Neural cell (in vitro differentiated cells): ENCODE data around the gene BTNL3. TPM values are rescaled to one million over a fixed set of nuclear protein-coding genes. Genes with fewer than 3 reads are reported as not detected.

Experiments
- H2AFZ ChIP-seq: fragments of 200-600, 300-800 bp; sonication (generic), shearing (Covaris generic); 2 replicates; pipeline ENCODE4 v1.6.0; 2014; ENCODE audit warnings: low read depth, mild to moderate bottlenecking, antibody characterized with exemption, low read length, moderate library complexity
- H3F3A ChIP-seq: fragments of 200-600 bp; shearing (Covaris generic); 2 replicates; pipeline ENCODE4 v1.6.1; 2016; ENCODE audit warnings: mild to moderate bottlenecking, moderate library complexity, mixed read lengths, antibody characterized with exemption, low read length; ENCODE audit not compliant: insufficient read depth, poor library complexity, severe bottlenecking
- H3K27ac ChIP-seq: fragments of 200-600, 300-800 bp; sonication (generic), shearing (Covaris generic); 2 replicates; pipeline ENCODE4 v1.5.1; 2014; ENCODE audit warnings: mild to moderate bottlenecking, low read length, moderate library complexity
- H3K27me3 ChIP-seq: fragments of 300-800, 200-600 bp; sonication (generic), shearing (Covaris generic); 2 replicates; pipeline ENCODE4 v1.6.0; 2014; ENCODE audit warnings: mild to moderate bottlenecking, low read depth, low read length, moderate library complexity; ENCODE audit not compliant: insufficient read depth
- H3K36me3 ChIP-seq: fragments of 300-800, 200-600 bp; sonication (generic), shearing (Covaris generic); 2 replicates; pipeline ENCODE4 v1.5.1; 2014; ENCODE audit warnings: mild to moderate bottlenecking, antibody characterized with exemption, low read length, moderate library complexity; ENCODE audit not compliant: insufficient read depth
- H3K4me2 ChIP-seq: fragments of 300-800, 200-600 bp; sonication (generic), shearing (Covaris generic); 2 replicates; pipeline ENCODE4 v1.6.0; 2014; ENCODE audit warnings: mild to moderate bottlenecking, low read length
- H3K4me3 ChIP-seq: fragments of 300-800, 200-600 bp; sonication (generic), shearing (Covaris generic); 2 replicates; pipeline ENCODE4 v1.5.1; 2014; ENCODE audit warnings: mild to moderate bottlenecking, low read length, moderate library complexity
- H3K79me2 ChIP-seq: fragments of 200-600 bp; shearing (Covaris generic); replicated peaks from 2 replicates; pipeline ENCODE4 v1.6.0; 2014; ENCODE audit warnings: mild to moderate bottlenecking, low read length, moderate library complexity; ENCODE audit not compliant: insufficient read depth
- H3K9ac ChIP-seq: fragments of 300-800, 200-600 bp; sonication (generic), shearing (Covaris generic); 2 replicates; pipeline ENCODE4 v1.6.1; 2016; ENCODE audit warnings: mild to moderate bottlenecking, low read length, mixed read lengths
- H3K9me2 ChIP-seq: fragments of 200-600 bp; shearing (Covaris generic); 2 replicates; pipeline ENCODE4 v1.6.1; 2016; ENCODE audit warnings: mild to moderate bottlenecking, low read length, mixed read lengths; ENCODE audit not compliant: insufficient read depth
- H3K9me3 ChIP-seq: fragments of 200-600, 300-800 bp; sonication (generic), shearing (Covaris generic); 2 replicates; pipeline ENCODE4 v1.6.1; 2016; ENCODE audit warnings: mild to moderate bottlenecking, mixed run types, low read length, moderate library complexity, mixed read lengths
- H4K20me1 ChIP-seq: fragments of 200-600 bp; shearing (Covaris generic); 2 replicates; pipeline ENCODE4 v1.6.1; 2016; ENCODE audit warnings: mild to moderate bottlenecking, mixed run types; ENCODE audit not compliant: insufficient read depth
- EP300 ChIP-seq: fragments of 450-650 bp; conservative IDR thresholded peaks from 2 replicates; pipeline ENCODE4 v1.6.1; 2014; ENCODE audit warnings: antibody characterized with exemption, mild to moderate bottlenecking, moderate library complexity; ENCODE audit not compliant: poor library complexity, severe bottlenecking
- EZH2 ChIP-seq: fragments of 200-600, 300-800 bp; shearing (Covaris generic), sonication (generic); IDR thresholded peaks from 2 replicates; pipeline ENCODE4 v1.6.1; 2014; ENCODE audit warnings: antibody characterized with exemption, low read length, borderline replicate concordance, mild to moderate bottlenecking; ENCODE audit not compliant: insufficient read depth, poor library complexity, severe bottlenecking
- MXI1 ChIP-seq: fragments of 450-650 bp; conservative IDR thresholded peaks from 2 replicates; pipeline ENCODE4 v1.6.1; 2014; ENCODE audit warnings: antibody characterized with exemption, mild to moderate bottlenecking; ENCODE audit not compliant: poor library complexity, severe bottlenecking
- POLR2AphosphoS5 ChIP-seq: IDR thresholded peaks from 2 replicates; pipeline ENCODE4 v1.6.1; 2012
- RAD21 ChIP-seq: fragments of 450-650 bp; conservative IDR thresholded peaks from 2 replicates; pipeline ENCODE4 v1.6.1; 2014; ENCODE audit warnings: antibody characterized with exemption, mild to moderate bottlenecking, moderate library complexity
- SMC3 ChIP-seq: fragments of 450-650 bp; conservative IDR thresholded peaks from 2 replicates; pipeline ENCODE4 v1.6.1; 2014; ENCODE audit warnings: antibody characterized with exemption, mild to moderate bottlenecking, moderate library complexity; ENCODE audit not compliant: poor library complexity
- TAF1 ChIP-seq: IDR thresholded peaks from 2 replicates; pipeline ENCODE4 v1.6.1; 2012; ENCODE audit warnings: low read depth
- polyA plus RNA-seq: library from polyadenylated mRNA; depleted of rRNA; stranded (reverse); fragments of >200 nt; gene quantifications from 2 replicates; pipeline ENCODE4 v1.2.3, GENCODE V29; 2014
- TF ChIP-seq, protein P1 (sequence below): IDR thresholded peaks from 2 replicates; pipeline ENCODE4 v1.6.1; 2012; ENCODE audit warnings: borderline replicate concordance
- TF ChIP-seq, protein P2 (sequence below): fragments of 450-650 bp; IDR thresholded peaks from 2 replicates; pipeline ENCODE4 v1.5.1; 2014; ENCODE audit warnings: antibody characterized with exemption, mild to moderate bottlenecking, moderate library complexity; ENCODE audit not compliant: poor library complexity, severe bottlenecking

Gene BTNL3
- polyA plus RNA-seq, 1 donor from 2014 or later: not detected

DNA sequence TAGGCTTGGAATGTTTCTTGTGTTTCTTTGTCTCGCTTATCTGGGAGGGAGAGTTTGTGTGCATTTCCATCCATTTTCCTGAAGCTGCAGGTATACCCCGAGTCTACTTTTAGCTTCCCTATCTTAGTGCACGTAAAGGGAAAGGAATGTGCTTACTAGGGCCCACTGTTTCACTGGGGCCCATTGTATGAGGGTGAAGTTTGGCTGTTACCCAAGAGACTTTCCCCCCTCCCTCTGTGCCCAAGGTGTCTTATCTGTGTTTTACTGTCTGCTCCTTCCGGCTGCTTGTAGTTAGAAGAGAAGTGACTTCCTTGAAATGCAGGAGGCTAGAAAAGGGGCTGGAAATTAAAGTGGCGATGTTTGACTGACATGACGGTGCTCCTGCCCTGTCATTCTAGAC is 12.1 kb upstream of the BTNL3 start:
- Histone ChIP-seq H3K9me2 (no peaks in the 10 kb centered on the region), H3K4me3 (no peak overlapping the region)

DNA sequence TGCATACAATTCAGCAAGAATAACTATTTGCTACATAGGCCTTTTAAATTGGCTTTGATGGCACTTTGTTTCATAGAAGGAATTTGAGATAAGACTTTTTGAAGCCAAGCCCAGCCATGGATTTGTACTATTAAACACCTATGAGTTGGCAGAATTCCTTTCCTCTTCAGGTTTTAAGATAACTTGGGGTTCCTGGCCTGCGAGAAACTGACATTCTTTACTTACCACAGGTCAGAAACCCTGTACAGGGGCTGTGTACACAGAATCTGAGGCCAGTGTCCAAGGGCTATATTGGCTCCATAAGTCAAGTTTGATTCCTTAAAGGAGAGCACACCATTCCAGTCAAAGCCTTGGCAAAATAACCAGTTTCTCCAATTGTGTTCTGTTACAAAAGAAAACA is 10.8 kb upstream of the BTNL3 start:
- H3K9ac ChIP-seq: no peak overlapping the region
- no peaks in the 10 kb centered on the region for H3K9me2 ChIP-seq
- TF ChIP-seq RAD21 (no peak), SMC3 (no peak), POLR2AphosphoS5 (no peak), TAF1 (no peak), EZH2 (no peak), EP300 (no peak), MXI1 (no peak)
- TF ChIP-seq, protein P1, sequence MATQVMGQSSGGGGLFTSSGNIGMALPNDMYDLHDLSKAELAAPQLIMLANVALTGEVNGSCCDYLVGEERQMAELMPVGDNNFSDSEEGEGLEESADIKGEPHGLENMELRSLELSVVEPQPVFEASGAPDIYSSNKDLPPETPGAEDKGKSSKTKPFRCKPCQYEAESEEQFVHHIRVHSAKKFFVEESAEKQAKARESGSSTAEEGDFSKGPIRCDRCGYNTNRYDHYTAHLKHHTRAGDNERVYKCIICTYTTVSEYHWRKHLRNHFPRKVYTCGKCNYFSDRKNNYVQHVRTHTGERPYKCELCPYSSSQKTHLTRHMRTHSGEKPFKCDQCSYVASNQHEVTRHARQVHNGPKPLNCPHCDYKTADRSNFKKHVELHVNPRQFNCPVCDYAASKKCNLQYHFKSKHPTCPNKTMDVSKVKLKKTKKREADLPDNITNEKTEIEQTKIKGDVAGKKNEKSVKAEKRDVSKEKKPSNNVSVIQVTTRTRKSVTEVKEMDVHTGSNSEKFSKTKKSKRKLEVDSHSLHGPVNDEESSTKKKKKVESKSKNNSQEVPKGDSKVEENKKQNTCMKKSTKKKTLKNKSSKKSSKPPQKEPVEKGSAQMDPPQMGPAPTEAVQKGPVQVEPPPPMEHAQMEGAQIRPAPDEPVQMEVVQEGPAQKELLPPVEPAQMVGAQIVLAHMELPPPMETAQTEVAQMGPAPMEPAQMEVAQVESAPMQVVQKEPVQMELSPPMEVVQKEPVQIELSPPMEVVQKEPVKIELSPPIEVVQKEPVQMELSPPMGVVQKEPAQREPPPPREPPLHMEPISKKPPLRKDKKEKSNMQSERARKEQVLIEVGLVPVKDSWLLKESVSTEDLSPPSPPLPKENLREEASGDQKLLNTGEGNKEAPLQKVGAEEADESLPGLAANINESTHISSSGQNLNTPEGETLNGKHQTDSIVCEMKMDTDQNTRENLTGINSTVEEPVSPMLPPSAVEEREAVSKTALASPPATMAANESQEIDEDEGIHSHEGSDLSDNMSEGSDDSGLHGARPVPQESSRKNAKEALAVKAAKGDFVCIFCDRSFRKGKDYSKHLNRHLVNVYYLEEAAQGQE: no peak
- TF ChIP-seq, protein P2, sequence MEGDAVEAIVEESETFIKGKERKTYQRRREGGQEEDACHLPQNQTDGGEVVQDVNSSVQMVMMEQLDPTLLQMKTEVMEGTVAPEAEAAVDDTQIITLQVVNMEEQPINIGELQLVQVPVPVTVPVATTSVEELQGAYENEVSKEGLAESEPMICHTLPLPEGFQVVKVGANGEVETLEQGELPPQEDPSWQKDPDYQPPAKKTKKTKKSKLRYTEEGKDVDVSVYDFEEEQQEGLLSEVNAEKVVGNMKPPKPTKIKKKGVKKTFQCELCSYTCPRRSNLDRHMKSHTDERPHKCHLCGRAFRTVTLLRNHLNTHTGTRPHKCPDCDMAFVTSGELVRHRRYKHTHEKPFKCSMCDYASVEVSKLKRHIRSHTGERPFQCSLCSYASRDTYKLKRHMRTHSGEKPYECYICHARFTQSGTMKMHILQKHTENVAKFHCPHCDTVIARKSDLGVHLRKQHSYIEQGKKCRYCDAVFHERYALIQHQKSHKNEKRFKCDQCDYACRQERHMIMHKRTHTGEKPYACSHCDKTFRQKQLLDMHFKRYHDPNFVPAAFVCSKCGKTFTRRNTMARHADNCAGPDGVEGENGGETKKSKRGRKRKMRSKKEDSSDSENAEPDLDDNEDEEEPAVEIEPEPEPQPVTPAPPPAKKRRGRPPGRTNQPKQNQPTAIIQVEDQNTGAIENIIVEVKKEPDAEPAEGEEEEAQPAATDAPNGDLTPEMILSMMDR: no peak
- H3K36me3 ChIP-seq: no peaks in the 10 kb centered on the region
- no peak overlapping the region for H3K27ac ChIP-seq
- no peak overlapping the region for H3K4me3 ChIP-seq
- H3K4me2 ChIP-seq: no peak overlapping the region
- no peaks in the 10 kb centered on the region for H4K20me1 ChIP-seq
- no peaks in the 10 kb centered on the region for H3K79me2 ChIP-seq
- H3K9me3 ChIP-seq: no peaks in the 10 kb centered on the region
- no peaks in the 10 kb centered on the region for H3K27me3 ChIP-seq
- no peak overlapping the region for H2AFZ ChIP-seq
- no peaks in the 10 kb centered on the region for H3F3A ChIP-seq

More for the DNA sequence above, 12.1 kb upstream of the BTNL3 start:
- Histone ChIP-seq H3K4me2 (no peak overlapping the region), H3F3A (no peaks in the 10 kb centered on the region), H3K9me3 (no peaks in the 10 kb centered on the region), H3K79me2 (no peaks in the 10 kb centered on the region), H3K9ac (no peak overlapping the region), H3K36me3 (no peaks in the 10 kb centered on the region), H3K27me3 (no peaks in the 10 kb centered on the region), H4K20me1 (no peaks in the 10 kb centered on the region), H3K27ac (no peak overlapping the region), H2AFZ (no peak overlapping the region)
- TF ChIP-seq, protein P2: no peak
- no peak for TF ChIP-seq MXI1
